K562 (cell line): ENCODE measurements around the gene DPEP2. TPM values are rescaled to one million over a fixed set of nuclear protein-coding genes. Genes with fewer than 3 reads are reported as not detected.
A peak's percentile ranks its signal among the peaks of the same experiment; 100 is the strongest.

Experiments used
- CBFA2T3 ChIP-seq: fragments of 450-650 bp; IDR thresholded peaks from 2 replicates; pipeline ENCODE4 v1.6.1; 2017
- CHD2 ChIP-seq: IDR thresholded peaks from 2 replicates; pipeline ENCODE4 v1.6.1; 2011; ENCODE audit warnings: low read depth, low read length
- CTBP1 ChIP-seq: fragments of 450-650 bp; IDR thresholded peaks from 2 replicates; pipeline ENCODE4 v1.6.1; 2016; ENCODE audit warnings: borderline replicate concordance
- E2F3 ChIP-seq: fragments of 250-450 bp; sonication (Bioruptor Pico); IDR thresholded peaks from 2 replicates; pipeline ENCODE4 v1.4.0; 2020; ENCODE audit warnings: mild to moderate bottlenecking
- EP300 ChIP-seq: IDR thresholded peaks from 2 replicates; pipeline ENCODE4 v1.6.1; 2012; ENCODE audit warnings: low read length, improper control_type of control experiment
- FUS ChIP-seq: fragments of 200-400 bp; formaldehyde crosslinking; optimal IDR thresholded peaks from 2 replicates; pipeline ENCODE3; 2017; ENCODE audit warnings: low read depth, low read length
- JUND ChIP-seq, 2 experiments: IDR thresholded peaks; 2 replicates in 1 of 2; 3 replicates in 1 of 2; pipeline ENCODE4 v1.6.1; 2011; ENCODE audit warnings: borderline replicate concordance in 2 of 2, low read depth in 2 of 2, low read length in 2 of 2, improper control_type of control experiment in 1 of 2, missing biosample characterization in 1 of 2, missing genetic modification characterization in 1 of 2, missing genetic modification reagents in 1 of 2
- MAFK ChIP-seq: IDR thresholded peaks from 2 replicates; pipeline ENCODE4 v1.6.1; 2011; ENCODE audit warnings: low read length, improper control_type of control experiment
- NONO ChIP-seq, 2 experiments: fragments of 200-400 bp in 1 of 2; fragments of 450-650 bp in 1 of 2; formaldehyde crosslinking in 1 of 2; IDR thresholded peaks; 2 replicates each; pipeline ENCODE4 v1.6.1; 2017; ENCODE audit warnings: low read depth in 2 of 2, mild to moderate bottlenecking in 2 of 2, moderate library complexity in 2 of 2, low read length in 1 of 2
- PHF21A ChIP-seq: fragments of 450-650 bp; IDR thresholded peaks from 2 replicates; pipeline ENCODE4 v1.6.1; 2017; ENCODE audit warnings: low read depth, borderline replicate concordance
- POLR2AphosphoS5 ChIP-seq: IDR thresholded peaks from 2 replicates; pipeline ENCODE4 v1.6.1; 2011; ENCODE audit warnings: mild to moderate bottlenecking, low read depth, low read length, moderate library complexity; ENCODE audit not compliant: control insufficient read depth, insufficient read depth
- RHOXF2B ChIP-seq: fragments of 250-450 bp; sonication (Bioruptor Pico); conservative IDR thresholded peaks from 2 replicates; pipeline ENCODE4 v1.5.1; 2021
- SNIP1 ChIP-seq: fragments of 450-650 bp; IDR thresholded peaks from 2 replicates; pipeline ENCODE4 v1.7.1; 2017; ENCODE audit warnings: low read depth, mild to moderate bottlenecking
- ZBTB1 ChIP-seq: sonication (generic); formaldehyde crosslinking; IDR thresholded peaks from 2 replicates; pipeline ENCODE4 v1.8.1; 2023; ENCODE audit warnings: missing genetic modification reagents, low read depth, mild to moderate bottlenecking, borderline replicate concordance
- ZNF146 ChIP-seq: IDR thresholded peaks from one replicate; pipeline ENCODE4 v1.6.1; 2018; ENCODE audit warnings: missing compliant biosample characterization; ENCODE audit not compliant: unreplicated experiment
- ZNF212 ChIP-seq: fragments of 450-650 bp; formaldehyde crosslinking; IDR thresholded peaks from 2 replicates; pipeline ENCODE4 v1.4.0; 2020; ENCODE audit warnings: mild to moderate bottlenecking
- ZNF76 ChIP-seq: fragments of 250-450 bp; sonication (Bioruptor Pico); IDR thresholded peaks from 2 replicates; pipeline ENCODE4 v1.4.0; 2020; ENCODE audit warnings: mild to moderate bottlenecking, moderate library complexity, borderline replicate concordance
- polyA plus RNA-seq, 8 experiments: library from polyadenylated mRNA; depleted of rRNA in 4 of 8; stranded (reverse) in 5 of 8; unstranded in 3 of 8; fragments of >200 nt; fragmentation: Nextera tagmentation in 2 of 8; fragmentation: Illumina TruSeq in 1 of 8; extraction: Ambion mirVana in 2 of 8; extraction: Trizol in 1 of 8; gene quantifications; 2 replicates each; pipeline versions ENCODE4 v1.2.1 to v1.2.3, GENCODE V29; 2011 to 2014; ENCODE audit warnings: inconsistent platforms in 1 of 8, missing spikeins in 1 of 8
- total RNA-seq, 7 experiments: library from RNA; depleted of rRNA in 6 of 7; stranded (reverse); fragments of >200 nt in 6 of 7; fragmentation: Illumina TruSeq in 2 of 7; extraction: Trizol in 2 of 7; gene quantifications; 2 replicates each; pipeline versions ENCODE4 v1.2.1 to v1.2.3, GENCODE V29; 2011 to 2021; ENCODE audit warnings: low replicate concordance in 1 of 7
- TF ChIP-seq, protein P1 (sequence below), 2 experiments: fragments of 450-650 bp; formaldehyde crosslinking in 1 of 2; IDR thresholded peaks; 2 replicates each; pipeline versions ENCODE4 v1.4.0 to v1.6.1; 2014 to 2020; ENCODE audit warnings: mild to moderate bottlenecking in 2 of 2, borderline replicate concordance in 1 of 2, low read depth in 1 of 2
- TF ChIP-seq, protein P2 (sequence below): fragments of 250-450 bp; sonication (Bioruptor Pico); IDR thresholded peaks from 2 replicates; pipeline ENCODE4 v1.5.0; 2021

DPEP2 gene
- total and polyA plus RNA-seq, 9 of the 15 experiments (the other 6 are each of a cell fraction or from before 2014, with no cell fraction given): 0.14 to 1.2 (median 0.38) TPM

- no peak for TF ChIP-seq ZNF212 (CRISPR knock-in tag)
- no peak for TF ChIP-seq PHF21A
- no peak for TF ChIP-seq JUND (IDR thresholded peaks at IDR 0.05; ENCODE audit: borderline replicate concordance, low read depth, low read length)
- peak; percentile 23; the same call in 1 of the 3 replicates for TF ChIP-seq JUND (tag; IDR thresholded peaks at IDR 0.05; ENCODE audit: borderline replicate concordance, low read depth, low read length)
- TF ChIP-seq CTBP1: peak; percentile 69; the same call in 1 of the 2 replicates
- TF ChIP-seq POLR2AphosphoS5: no peak
- TF ChIP-seq RHOXF2B: no peak
- no peak for TF ChIP-seq FUS
- TF ChIP-seq ZBTB1: no peak
- TF ChIP-seq SNIP1: no peak
- no peak for TF ChIP-seq EP300
- no peak for TF ChIP-seq CHD2
- no peak for TF ChIP-seq ZNF146 (CRISPR knock-in tag)
- TF ChIP-seq MAFK: no peak
- TF ChIP-seq CBFA2T3: peak; percentile 42; the same call in 1 of the 2 replicates
- TF ChIP-seq ZNF76 (CRISPR knock-in tag): 0 out of 2 replicates have a peak, but pooled peaks have one; percentile 38
- TF ChIP-seq NONO (IDR thresholded peaks at IDR 0.05; ENCODE audit: low read depth in 2 of 2, low read length in 1 of 2): peak in 1 of 2 experiments; percentile 61; a peak in 1 of 4 replicates
- TF ChIP-seq E2F3 (CRISPR knock-in tag): no peak
- TF ChIP-seq, protein P1, sequence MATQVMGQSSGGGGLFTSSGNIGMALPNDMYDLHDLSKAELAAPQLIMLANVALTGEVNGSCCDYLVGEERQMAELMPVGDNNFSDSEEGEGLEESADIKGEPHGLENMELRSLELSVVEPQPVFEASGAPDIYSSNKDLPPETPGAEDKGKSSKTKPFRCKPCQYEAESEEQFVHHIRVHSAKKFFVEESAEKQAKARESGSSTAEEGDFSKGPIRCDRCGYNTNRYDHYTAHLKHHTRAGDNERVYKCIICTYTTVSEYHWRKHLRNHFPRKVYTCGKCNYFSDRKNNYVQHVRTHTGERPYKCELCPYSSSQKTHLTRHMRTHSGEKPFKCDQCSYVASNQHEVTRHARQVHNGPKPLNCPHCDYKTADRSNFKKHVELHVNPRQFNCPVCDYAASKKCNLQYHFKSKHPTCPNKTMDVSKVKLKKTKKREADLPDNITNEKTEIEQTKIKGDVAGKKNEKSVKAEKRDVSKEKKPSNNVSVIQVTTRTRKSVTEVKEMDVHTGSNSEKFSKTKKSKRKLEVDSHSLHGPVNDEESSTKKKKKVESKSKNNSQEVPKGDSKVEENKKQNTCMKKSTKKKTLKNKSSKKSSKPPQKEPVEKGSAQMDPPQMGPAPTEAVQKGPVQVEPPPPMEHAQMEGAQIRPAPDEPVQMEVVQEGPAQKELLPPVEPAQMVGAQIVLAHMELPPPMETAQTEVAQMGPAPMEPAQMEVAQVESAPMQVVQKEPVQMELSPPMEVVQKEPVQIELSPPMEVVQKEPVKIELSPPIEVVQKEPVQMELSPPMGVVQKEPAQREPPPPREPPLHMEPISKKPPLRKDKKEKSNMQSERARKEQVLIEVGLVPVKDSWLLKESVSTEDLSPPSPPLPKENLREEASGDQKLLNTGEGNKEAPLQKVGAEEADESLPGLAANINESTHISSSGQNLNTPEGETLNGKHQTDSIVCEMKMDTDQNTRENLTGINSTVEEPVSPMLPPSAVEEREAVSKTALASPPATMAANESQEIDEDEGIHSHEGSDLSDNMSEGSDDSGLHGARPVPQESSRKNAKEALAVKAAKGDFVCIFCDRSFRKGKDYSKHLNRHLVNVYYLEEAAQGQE (IDR thresholded peaks at IDR 0.05; ENCODE audit: borderline replicate concordance): peak; percentile 88
- TF ChIP-seq, protein P1 (CRISPR knock-in tag; IDR thresholded peaks at IDR 0.05; ENCODE audit: low read depth): no peak
- TF ChIP-seq, protein P2, sequence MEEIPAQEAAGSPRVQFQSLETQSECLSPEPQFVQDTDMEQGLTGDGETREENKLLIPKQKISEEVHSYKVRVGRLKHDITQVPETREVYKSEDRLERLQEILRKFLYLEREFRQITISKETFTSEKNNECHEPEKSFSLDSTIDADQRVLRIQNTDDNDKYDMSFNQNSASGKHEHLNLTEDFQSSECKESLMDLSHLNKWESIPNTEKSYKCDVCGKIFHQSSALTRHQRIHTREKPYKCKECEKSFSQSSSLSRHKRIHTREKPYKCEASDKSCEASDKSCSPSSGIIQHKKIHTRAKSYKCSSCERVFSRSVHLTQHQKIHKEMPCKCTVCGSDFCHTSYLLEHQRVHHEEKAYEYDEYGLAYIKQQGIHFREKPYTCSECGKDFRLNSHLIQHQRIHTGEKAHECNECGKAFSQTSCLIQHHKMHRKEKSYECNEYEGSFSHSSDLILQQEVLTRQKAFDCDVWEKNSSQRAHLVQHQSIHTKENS (CRISPR knock-in tag): no peak
These were observed 41.4 kb upstream of the DPEP2 start (continued) for GRCh38 chr16:68040506-68041288.
